GM19035 (cell line): ENCODE measurements around the gene PTGDS.

Experiments
- ATAC-seq: cut with Tn5 transposase; IDR thresholded peaks from one replicate; pipeline ENCODE4 v1.9.1; 2021; ENCODE audit not compliant: unreplicated experiment

Gene PTGDS

GRCh38 chr9:136957461-136957860, 19.8 kb upstream of the PTGDS start:
- ATAC-seq, result no peak

GRCh38 chr9:136957901-136958300, 19.4 kb upstream of the PTGDS start:
- ATAC-seq, result no peak

GRCh38 chr9:136958473-136958872, 18.8 kb upstream of the PTGDS start:
- ATAC-seq, result no peak

GRCh38 chr9:136958898-136959850, 18.1 kb upstream of the PTGDS start:
- no peak for ATAC-seq

- no peak for ATAC-seq
Measured at GRCh38 chr9:136960212-136960937, 16.9 kb upstream of the PTGDS start.

GRCh38 chr9:136960938-136961275, 16.4 kb upstream of the PTGDS start:
- no peak for ATAC-seq

GRCh38 chr9:136961279-136962065, 15.8 kb upstream of the PTGDS start:
- ATAC-seq, result no peak

GRCh38 chr9:136962163-136962562, 15.1 kb upstream of the PTGDS start:
- no peak for ATAC-seq

- ATAC-seq, result no peak
Measured at GRCh38 chr9:136962701-136963248, 14.5 kb upstream of the PTGDS start.

- no peak for ATAC-seq
Measured at GRCh38 chr9:136963341-136963740, 14.0 kb upstream of the PTGDS start.

GRCh38 chr9:136963751-136964150, 13.6 kb upstream of the PTGDS start:
- ATAC-seq, result no peak

- no peak for ATAC-seq
Measured at GRCh38 chr9:136964171-136964689, 13.1 kb upstream of the PTGDS start.

- no peak for ATAC-seq
Measured at GRCh38 chr9:136964833-136965422, 12.4 kb upstream of the PTGDS start.

GRCh38 chr9:136965771-136966484, 11.4 kb upstream of the PTGDS start:
- ATAC-seq, result no peak

GRCh38 chr9:136968333-136969127, 8.8 kb upstream of the PTGDS start:
- ATAC-seq, result no peak

- ATAC-seq, result no peak
Measured at GRCh38 chr9:136969150-136969549, 8.2 kb upstream of the PTGDS start.

GRCh38 chr9:136969774-136970173, 7.5 kb upstream of the PTGDS start:
- ATAC-seq, result no peak

- ATAC-seq, result no peak
Measured at GRCh38 chr9:136970361-136970760, 6.9 kb upstream of the PTGDS start.

- no peak for ATAC-seq
Measured at GRCh38 chr9:136971746-136972145, 5.6 kb upstream of the PTGDS start.
